ENCODE data around the gene CCDC93. TPM values are rescaled to one million over a fixed set of nuclear protein-coding genes. Genes with fewer than 3 reads are reported as not detected.

The CCDC93 gene
- total RNA-seq, 1 donor, result 40.5 TPM

GRCh38 chr2:117985092-117985491, 28.8 kb downstream of the CCDC93 start:
- no peak for TF ChIP-seq CTCF (IDR thresholded peaks at IDR 0.05; ENCODE audit: extremely low read depth, low read depth, low read length)
- Histone ChIP-seq H3K27me3 (ENCODE audit: insufficient read depth, low read length) (no peaks in the 10 kb centered on the region), H4K20me1 (ENCODE audit: insufficient read depth, low read length) (no peaks in the 10 kb centered on the region), H3K4me3 (ENCODE audit: insufficient read depth, low read length) (no peak overlapping the region), H3K27ac (ENCODE audit: low read depth, low read length) (no peak overlapping the region), H2AFZ (ENCODE audit: low read length) (no peak overlapping the region), H3K4me1 (ENCODE audit: insufficient read depth, low read length) (peaks cover 23% of the 10 kb centered on the region), H3K36me3 (ENCODE audit: insufficient read depth, low read length) (peaks cover 13% of the 10 kb centered on the region), H3K4me2 (ENCODE audit: insufficient read depth, low read length) (no peak overlapping the region), H3K9me3 (ENCODE audit: low read depth, low read length) (no peaks in the 10 kb centered on the region), H3K79me2 (ENCODE audit: insufficient read depth, low read length) (no peaks in the 10 kb centered on the region)
- no peak for DNase-seq (ENCODE audit: insufficient read length, low spot score, missing footprints)

DNA sequence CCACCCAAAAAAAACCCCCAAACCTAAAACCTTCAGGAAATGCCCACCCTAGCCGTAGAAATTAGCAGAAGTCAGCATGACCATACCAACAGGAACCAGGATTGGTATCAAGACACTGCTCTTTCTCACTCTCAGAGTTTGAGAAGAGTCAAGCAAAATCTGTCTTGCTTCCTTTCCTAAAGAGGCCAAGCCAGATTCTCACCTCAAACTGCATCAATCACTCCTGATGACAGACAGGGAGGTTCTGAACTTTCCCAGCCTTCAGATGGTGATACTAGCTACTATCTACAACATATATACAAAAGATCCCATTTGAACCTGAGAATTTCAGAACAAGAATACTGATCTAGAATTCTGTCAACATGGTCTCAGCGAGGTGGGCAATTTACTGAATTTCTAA, 29.7 kb downstream of the CCDC93 start:
- Histone ChIP-seq H3K36me3 (ENCODE audit: insufficient read depth, low read length) (peaks cover 8% of the 10 kb centered on the region), H3K79me2 (ENCODE audit: insufficient read depth, low read length) (no peaks in the 10 kb centered on the region), H3K4me3 (ENCODE audit: insufficient read depth, low read length) (no peak overlapping the region), H4K20me1 (ENCODE audit: insufficient read depth, low read length) (no peaks in the 10 kb centered on the region), H3K4me1 (ENCODE audit: insufficient read depth, low read length) (peaks cover 31% of the 10 kb centered on the region), H3K27me3 (ENCODE audit: insufficient read depth, low read length) (no peaks in the 10 kb centered on the region), H3K27ac (ENCODE audit: low read depth, low read length) (no peak overlapping the region), H3K4me2 (ENCODE audit: insufficient read depth, low read length) (no peak overlapping the region), H3K9me3 (ENCODE audit: low read depth, low read length) (no peaks in the 10 kb centered on the region), H2AFZ (ENCODE audit: low read length) (no peak overlapping the region)
- no peak for DNase-seq (ENCODE audit: insufficient read length, low spot score, missing footprints)
- TF ChIP-seq CTCF (IDR thresholded peaks at IDR 0.05; ENCODE audit: extremely low read depth, low read depth, low read length), result no peak

DNA sequence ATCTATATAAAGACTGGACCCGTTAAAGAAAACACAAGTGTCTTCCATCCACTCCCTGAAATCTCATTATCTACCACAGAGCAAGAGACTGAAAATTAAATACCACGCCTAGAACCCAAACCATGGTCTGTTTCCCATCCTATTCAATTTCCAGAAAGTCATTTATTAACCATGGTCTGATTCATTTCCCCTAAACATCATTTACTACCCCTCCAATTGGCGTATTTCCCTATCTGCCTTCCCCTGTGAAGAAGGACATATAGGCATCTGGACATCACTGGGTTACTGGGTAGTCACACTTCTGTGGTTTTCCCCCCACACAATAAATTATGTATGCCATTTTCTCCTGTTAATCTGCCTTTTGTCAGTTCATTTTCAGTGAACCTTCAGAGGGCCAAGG, 30.8 kb downstream of the CCDC93 start:
- H2AFZ ChIP-seq (ENCODE audit: low read length), result no peak overlapping the region
- no peaks in the 10 kb centered on the region for H4K20me1 ChIP-seq (ENCODE audit: insufficient read depth, low read length)
- H3K27ac ChIP-seq (ENCODE audit: low read depth, low read length), result peak overlapping the region; percentile 95
- no peak overlapping the region for H3K4me3 ChIP-seq (ENCODE audit: insufficient read depth, low read length)
- DNase-seq (ENCODE audit: insufficient read length, low spot score, missing footprints), result no peak
- peaks cover 8% of the 10 kb centered on the region for H3K36me3 ChIP-seq (ENCODE audit: insufficient read depth, low read length)
- no peaks in the 10 kb centered on the region for H3K9me3 ChIP-seq (ENCODE audit: low read depth, low read length)
- H3K4me2 ChIP-seq (ENCODE audit: insufficient read depth, low read length), result no peak overlapping the region
- no peaks in the 10 kb centered on the region for H3K27me3 ChIP-seq (ENCODE audit: insufficient read depth, low read length)
- peaks cover 38% of the 10 kb centered on the region for H3K4me1 ChIP-seq (ENCODE audit: insufficient read depth, low read length)
- TF ChIP-seq CTCF (IDR thresholded peaks at IDR 0.05; ENCODE audit: extremely low read depth, low read depth, low read length), result no peak
- H3K79me2 ChIP-seq (ENCODE audit: insufficient read depth, low read length), result no peaks in the 10 kb centered on the region

- Histone ChIP-seq H3K79me2 (ENCODE audit: insufficient read depth, low read length) (peaks cover 2% of the 10 kb centered on the region), H4K20me1 (ENCODE audit: insufficient read depth, low read length) (no peaks in the 10 kb centered on the region), H3K27ac (ENCODE audit: low read depth, low read length) (peak overlapping the region; percentile 95), H3K4me3 (ENCODE audit: insufficient read depth, low read length) (no peak overlapping the region), H3K27me3 (ENCODE audit: insufficient read depth, low read length) (no peaks in the 10 kb centered on the region), H2AFZ (ENCODE audit: low read length) (no peak overlapping the region), H3K4me2 (ENCODE audit: insufficient read depth, low read length) (no peak overlapping the region), H3K4me1 (ENCODE audit: insufficient read depth, low read length) (peaks cover 41% of the 10 kb centered on the region), H3K36me3 (ENCODE audit: insufficient read depth, low read length) (peaks cover 10% of the 10 kb centered on the region), H3K9me3 (ENCODE audit: low read depth, low read length) (no peaks in the 10 kb centered on the region)
- DNase-seq (ENCODE audit: insufficient read length, low spot score, missing footprints), result no peak
- TF ChIP-seq CTCF (IDR thresholded peaks at IDR 0.05; ENCODE audit: extremely low read depth, low read depth, low read length), result no peak
Observed at GRCh38 chr2:117982376-117983033, 31.4 kb downstream of the CCDC93 start.

Measured in osteoblast (primary cell).